ENCODE measurements around the gene B4GALT1.
A peak's percentile ranks its signal among the peaks of the same experiment; 100 is the strongest.
"Not testable (repeated sequence)": the region's sequence is repeated elsewhere in the genome, so short reads cannot be mapped to it uniquely, and the experiment has no call there.

B4GALT1 gene

GRCh38 chr9:33182519-33182918 lies 15.4 kb upstream of the B4GALT1 start:
- DNase-seq = no peak

GRCh38 chr9:33180526-33181184 lies 13.5 kb upstream of the B4GALT1 start:
- no peak for DNase-seq

- DNase-seq = peak in 2 of 3 donors; percentile 32 to 39
These were observed 12.0 kb upstream of the B4GALT1 start for GRCh38 chr9:33178972-33179697.

- DNase-seq = no peak
These were observed 10.5 kb upstream of the B4GALT1 start for GRCh38 chr9:33177639-33178038.

GRCh38 chr9:33177086-33177485 lies 9.9 kb upstream of the B4GALT1 start:
- DNase-seq = peak in 2 of 3 donors; percentile 52 to 61

GRCh38 chr9:33175649-33176325 lies 8.7 kb upstream of the B4GALT1 start:
- peak in 2 of 3 donors; percentile 63 to 77 for DNase-seq

GRCh38 chr9:33172256-33173238 lies 5.4 kb upstream of the B4GALT1 start:
- DNase-seq = peak; percentile 79 to 88 (median 79)

- peak; percentile 84 to 90 (median 84) for DNase-seq
These were observed 3.6 kb upstream of the B4GALT1 start for GRCh38 chr9:33170464-33171415.

GRCh38 chr9:33168941-33169544 lies 1.9 kb upstream of the B4GALT1 start:
- DNase-seq = no peak

GRCh38 chr9:33167972-33168461 lies 881 bp upstream of the B4GALT1 start:
- DNase-seq = peak; percentile 72 to 85 (median 76)

GRCh38 chr9:33166231-33167083 lies 679 bp downstream of the B4GALT1 start:
- DNase-seq = peak; percentile 40 to 61 (median 50)

- peak; percentile 65 to 70 (median 68) for DNase-seq
These were observed 1.6 kb downstream of the B4GALT1 start for GRCh38 chr9:33165263-33166151.

- DNase-seq = not testable (repeated sequence)
These were observed 2.2 kb downstream of the B4GALT1 start for GRCh38 chr9:33164921-33165262.

GRCh38 chr9:33164138-33164809 lies 2.9 kb downstream of the B4GALT1 start:
- peak in 2 of 3 donors; percentile 35 to 56 for DNase-seq

GRCh38 chr9:33163433-33164137 lies 3.6 kb downstream of the B4GALT1 start:
- DNase-seq = no peak

- DNase-seq = peak in 2 of 3 donors; percentile 46 to 49
These were observed 4.3 kb downstream of the B4GALT1 start for GRCh38 chr9:33162721-33163311.

GRCh38 chr9:33161589-33162132 lies 5.5 kb downstream of the B4GALT1 start:
- DNase-seq = no peak

Data from suppressor macrophage treated with lipopolysaccharide for 1 hour (primary cell).